RWPE2 (cell line): ENCODE results near the gene KCNJ1.
A peak's percentile ranks its signal among the peaks of the same experiment; 100 is the strongest.

Experiments used
- ATAC-seq: fragments of 200-7000 bp; cut with Tn5 transposase; 3 replicates; pipeline ENCODE4 v1.9.1; 2021; ENCODE audit warnings: low read depth
- DNase-seq: peaks from one replicate; pipeline ENCODE4 v3.0.0-alpha.2; 2020; ENCODE audit warnings: low spot score
- H3K27ac ChIP-seq: fragments of 450-650 bp; 2 replicates; pipeline ENCODE4 v1.5.1; 2017; ENCODE audit warnings: mild to moderate bottlenecking; ENCODE audit not compliant: poor library complexity, severe bottlenecking
- H3K27me3 ChIP-seq: fragments of 250-450 bp; sonication (Bioruptor Pico); 2 replicates; pipeline ENCODE4 v1.5.1; 2021; ENCODE audit warnings: mild to moderate bottlenecking, moderate library complexity; ENCODE audit not compliant: insufficient read depth, poor library complexity, severe bottlenecking
- H3K36me3 ChIP-seq: fragments of 250-450 bp; sonication (Bioruptor Pico); 2 replicates; pipeline ENCODE4 v1.5.1; 2020; ENCODE audit warnings: low read depth, mild to moderate bottlenecking, moderate library complexity
- H3K4me1 ChIP-seq: fragments of 250-450 bp; sonication (Bioruptor Pico); 2 replicates; pipeline ENCODE4 v1.5.1; 2021; ENCODE audit warnings: mild to moderate bottlenecking, moderate library complexity; ENCODE audit not compliant: insufficient read depth, poor library complexity, severe bottlenecking
- H3K4me3 ChIP-seq: fragments of 250-450 bp; sonication (Bioruptor Pico); 2 replicates; pipeline ENCODE4 v1.5.1; 2021; ENCODE audit warnings: mild to moderate bottlenecking, moderate library complexity; ENCODE audit not compliant: severe bottlenecking
- H3K9me3 ChIP-seq: fragments of 250-450 bp; sonication (Bioruptor Pico); 2 replicates; pipeline ENCODE4 v1.5.1; 2021; ENCODE audit warnings: mild to moderate bottlenecking, moderate library complexity; ENCODE audit not compliant: severe bottlenecking
- TF ChIP-seq, protein P1 (sequence below): fragments of 450-650 bp; IDR thresholded peaks from one replicate; pipeline ENCODE4 v1.5.1; 2017; ENCODE audit warnings: mild to moderate bottlenecking, moderate library complexity; ENCODE audit not compliant: poor library complexity, severe bottlenecking

Gene KCNJ1

DNA sequence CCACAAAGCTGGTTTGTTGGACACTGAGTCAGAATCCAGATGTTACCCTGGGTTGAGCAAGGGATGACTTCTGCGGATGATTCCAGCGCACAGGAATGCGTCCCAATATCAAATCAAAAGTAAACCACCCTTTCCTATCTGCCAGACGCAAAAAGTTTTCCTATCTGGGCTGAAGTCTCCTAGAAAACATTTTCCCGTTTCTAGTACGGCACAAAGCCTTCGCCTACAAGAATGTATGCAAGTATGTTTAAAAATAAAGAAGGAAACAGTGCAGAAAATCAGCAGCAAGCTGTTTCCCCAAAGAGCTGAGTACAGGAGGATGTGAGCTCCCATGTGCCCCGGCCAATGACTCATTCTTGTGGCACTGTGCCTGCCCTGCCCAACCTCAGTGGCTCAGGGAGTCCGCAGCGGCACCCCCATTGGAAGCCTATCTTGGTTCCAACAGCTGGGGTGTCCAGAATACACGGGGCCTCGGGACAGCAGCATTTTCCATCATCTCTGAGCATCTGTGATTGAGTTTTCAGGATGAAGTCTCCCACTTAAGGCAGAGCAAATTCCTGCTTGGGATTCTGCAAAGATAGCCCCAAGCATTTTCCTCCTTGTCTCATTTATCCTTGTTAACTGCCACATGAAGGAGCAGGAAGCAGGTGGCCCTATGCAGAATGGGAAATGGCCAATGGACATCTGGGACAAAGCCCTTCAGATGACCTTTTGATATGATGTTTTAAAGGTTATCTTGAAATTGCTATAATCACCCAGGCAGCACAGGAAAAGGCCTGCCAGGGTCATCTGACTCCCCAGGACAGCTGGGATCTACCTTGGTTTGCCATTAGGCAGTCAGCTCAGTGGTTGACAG is 41.5 kb upstream of the KCNJ1 start:
- Histone ChIP-seq H3K36me3 (no peaks in the 10 kb centered on the region), H3K4me3 (no peak overlapping the region), H3K27me3 (no peaks in the 10 kb centered on the region), H3K9me3 (no peaks in the 10 kb centered on the region), H3K4me1 (peaks cover 40% of the 10 kb centered on the region), H3K27ac (peak overlapping the region; percentile 84)
- TF ChIP-seq, protein P1, sequence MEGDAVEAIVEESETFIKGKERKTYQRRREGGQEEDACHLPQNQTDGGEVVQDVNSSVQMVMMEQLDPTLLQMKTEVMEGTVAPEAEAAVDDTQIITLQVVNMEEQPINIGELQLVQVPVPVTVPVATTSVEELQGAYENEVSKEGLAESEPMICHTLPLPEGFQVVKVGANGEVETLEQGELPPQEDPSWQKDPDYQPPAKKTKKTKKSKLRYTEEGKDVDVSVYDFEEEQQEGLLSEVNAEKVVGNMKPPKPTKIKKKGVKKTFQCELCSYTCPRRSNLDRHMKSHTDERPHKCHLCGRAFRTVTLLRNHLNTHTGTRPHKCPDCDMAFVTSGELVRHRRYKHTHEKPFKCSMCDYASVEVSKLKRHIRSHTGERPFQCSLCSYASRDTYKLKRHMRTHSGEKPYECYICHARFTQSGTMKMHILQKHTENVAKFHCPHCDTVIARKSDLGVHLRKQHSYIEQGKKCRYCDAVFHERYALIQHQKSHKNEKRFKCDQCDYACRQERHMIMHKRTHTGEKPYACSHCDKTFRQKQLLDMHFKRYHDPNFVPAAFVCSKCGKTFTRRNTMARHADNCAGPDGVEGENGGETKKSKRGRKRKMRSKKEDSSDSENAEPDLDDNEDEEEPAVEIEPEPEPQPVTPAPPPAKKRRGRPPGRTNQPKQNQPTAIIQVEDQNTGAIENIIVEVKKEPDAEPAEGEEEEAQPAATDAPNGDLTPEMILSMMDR, result no peak
- ATAC-seq, result peak; percentile 68
- no peak for DNase-seq

DNA sequence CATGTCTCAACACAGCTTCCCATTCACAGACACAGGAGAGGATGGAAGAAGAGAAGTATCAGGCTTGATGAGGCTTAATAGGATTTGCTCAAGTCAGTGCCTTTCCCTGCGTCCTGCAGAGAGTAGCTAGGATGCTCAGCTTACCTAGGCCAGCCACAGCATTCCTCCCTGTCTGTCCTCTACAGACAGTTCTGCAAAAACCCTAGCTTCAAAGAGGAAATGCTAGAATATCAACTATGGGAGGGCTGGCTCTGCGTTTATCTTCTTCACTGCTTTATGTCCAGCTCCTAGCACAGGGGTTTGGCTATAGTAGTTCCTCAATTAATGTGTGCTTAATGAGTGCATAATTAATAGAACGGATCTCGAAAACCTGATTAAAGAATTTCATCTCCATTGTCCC is 40.5 kb upstream of the KCNJ1 start:
- no peaks in the 10 kb centered on the region for H3K36me3 ChIP-seq
- no peak for DNase-seq
- TF ChIP-seq, protein P1, result no peak
- no peaks in the 10 kb centered on the region for H3K9me3 ChIP-seq
- H3K27me3 ChIP-seq, result no peaks in the 10 kb centered on the region
- ATAC-seq, result no peak
- no peak overlapping the region for H3K4me3 ChIP-seq
- H3K27ac ChIP-seq, result peak overlapping the region; percentile 84
- H3K4me1 ChIP-seq, result peaks cover 49% of the 10 kb centered on the region

DNA sequence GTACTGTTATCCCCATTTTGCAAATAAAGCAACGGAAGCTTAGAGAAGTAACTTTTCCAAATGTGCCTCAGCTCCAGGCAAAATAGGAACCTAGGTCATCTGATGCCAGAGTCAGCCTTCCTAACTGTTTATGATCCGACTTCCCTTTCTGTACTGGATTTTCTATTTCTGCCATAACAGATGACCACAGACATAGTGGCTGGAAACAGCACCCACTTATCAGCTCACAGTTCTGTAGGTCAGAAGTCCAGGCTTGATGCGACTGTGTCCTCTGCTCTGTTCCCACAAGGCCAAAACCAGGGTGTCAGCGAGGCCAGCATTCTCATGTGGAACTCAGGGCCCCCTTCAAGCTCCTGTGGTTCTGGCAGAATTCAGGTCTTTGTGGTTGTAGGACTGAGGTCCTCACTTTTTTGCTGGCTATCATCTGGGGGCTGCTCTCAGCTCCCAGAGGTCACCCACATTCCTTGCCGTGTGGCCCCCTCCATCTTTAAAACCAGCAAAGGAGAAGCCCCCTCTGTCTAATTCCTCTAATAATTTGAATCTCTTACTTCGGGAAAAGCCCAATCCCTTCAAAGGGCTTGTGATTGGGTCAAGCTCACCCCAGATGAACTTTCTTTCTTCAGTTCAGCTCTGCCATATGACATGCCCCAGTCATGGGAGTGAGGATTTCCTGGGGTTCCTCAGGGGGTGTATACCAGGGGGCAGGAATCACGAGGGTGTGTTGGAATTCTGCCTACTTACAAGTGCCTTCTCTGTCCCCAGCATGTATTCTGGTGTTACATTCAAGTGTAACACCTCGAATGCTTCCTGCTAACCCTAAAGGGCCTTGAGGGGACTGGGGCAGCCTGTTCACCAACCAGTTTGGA is 39.3 kb upstream of the KCNJ1 start:
- ATAC-seq (no peak), DNase-seq (no peak)
- H3K27me3 ChIP-seq, result no peaks in the 10 kb centered on the region
- peaks cover 49% of the 10 kb centered on the region for H3K4me1 ChIP-seq
- TF ChIP-seq, protein P1, result peak; percentile 41
- peak overlapping the region; percentile 72 for H3K27ac ChIP-seq
- H3K4me3 ChIP-seq, result no peak overlapping the region
- H3K36me3 ChIP-seq, result no peaks in the 10 kb centered on the region
- no peaks in the 10 kb centered on the region for H3K9me3 ChIP-seq

DNA sequence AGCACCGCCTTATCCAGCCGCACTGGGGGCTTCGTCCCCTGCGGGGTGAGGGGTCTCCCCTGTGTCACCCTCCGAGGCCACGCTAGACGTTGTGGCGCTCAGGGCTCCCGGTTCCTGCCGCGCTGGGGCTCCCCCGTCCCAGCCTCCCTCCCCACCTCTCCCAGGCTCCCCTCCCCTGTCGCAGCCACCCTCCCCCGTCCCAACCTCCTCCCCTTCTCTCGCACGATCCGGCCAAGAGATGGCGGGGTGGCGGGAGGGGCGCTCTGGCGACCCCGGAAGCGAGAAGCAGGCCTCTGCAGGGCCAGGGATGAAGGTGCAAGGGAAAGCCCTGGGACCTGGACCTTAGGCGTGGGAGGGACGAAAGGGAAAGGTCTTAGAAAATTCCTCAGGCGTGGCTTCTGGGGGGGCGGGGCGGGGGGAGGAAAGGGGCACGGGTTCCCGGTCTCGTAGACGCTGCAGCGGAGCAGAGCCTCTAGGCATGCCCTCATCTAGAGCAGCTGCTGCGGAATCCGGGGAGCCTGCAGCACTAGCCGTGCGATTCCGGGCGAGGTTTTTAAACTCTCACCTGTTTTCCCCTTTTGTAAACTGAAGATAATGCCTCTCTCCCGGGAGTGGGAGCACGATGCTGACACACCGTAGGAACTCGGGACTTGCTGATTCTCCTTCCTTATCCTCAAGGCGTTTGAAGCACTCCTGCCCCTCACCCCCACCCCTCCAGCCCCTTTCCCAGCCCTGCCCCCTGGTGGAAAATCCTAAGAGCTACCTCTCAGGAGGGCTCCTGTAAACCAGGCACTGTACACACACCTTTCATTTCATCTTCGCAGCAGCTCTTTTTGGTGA is 38.5 kb upstream of the KCNJ1 start:
- no peaks in the 10 kb centered on the region for H3K9me3 ChIP-seq
- ATAC-seq (peak; percentile 52), DNase-seq (no peak)
- H3K4me1 ChIP-seq, result peaks cover 49% of the 10 kb centered on the region
- TF ChIP-seq, protein P1, result peak; percentile 70
- H3K27ac ChIP-seq, result peak overlapping the region; percentile 72
- H3K36me3 ChIP-seq, result no peaks in the 10 kb centered on the region
- peak overlapping the region; percentile 29 for H3K4me3 ChIP-seq
- no peaks in the 10 kb centered on the region for H3K27me3 ChIP-seq
